Thyroid gland (tissue), 4 donors: ENCODE measurements around the gene MAP3K7CL. TPM values are rescaled to one million over a fixed set of nuclear protein-coding genes. Genes with fewer than 3 reads are reported as not detected.

Experiments
- DNase-seq, 2 donors: peaks; one replicate each; pipeline ENCODE4 v3.0.0-alpha.2; 2019
- H3K27ac ChIP-seq, 3 donors: fragments of 200-600 bp; sonication (generic); 1 replicate in 2 of 3; 2 replicates in 1 of 3; pipeline ENCODE4 v1.5.1; 2016 to 2019; ENCODE audit warnings: mild to moderate bottlenecking in 1 of 3, moderate library complexity in 1 of 3
- H3K27me3 ChIP-seq: fragments of 200-600 bp; sonication (generic); one replicate; pipeline ENCODE4 v1.5.1; 2019
- H3K36me3 ChIP-seq, 2 donors: fragments of 200-600 bp; sonication (generic); one replicate each; pipeline ENCODE4 v1.5.1; 2016 to 2019
- H3K4me1 ChIP-seq, 2 donors: fragments of 200-600 bp; sonication (generic); one replicate each; pipeline ENCODE4 v1.5.1; 2017 to 2019
- H3K4me3 ChIP-seq, 3 donors: fragments of 200-600 bp; sonication (generic); replicated peaks in 1 of 3; 1 replicate in 2 of 3; 2 replicates in 1 of 3; pipeline ENCODE4 v1.5.1; 2016; ENCODE audit warnings: mild to moderate bottlenecking in 1 of 3
- H3K9me3 ChIP-seq: fragments of 200-600 bp; sonication (generic); one replicate; pipeline ENCODE4 v1.5.1; 2017
- POLR2A ChIP-seq, 2 donors: fragments of 450-650 bp; IDR thresholded peaks; one replicate each; pipeline ENCODE4 v1.6.1; 2017; ENCODE audit warnings: antibody characterized with exemption in 2 of 2, mild to moderate bottlenecking in 2 of 2, moderate library complexity in 1 of 2
- WGBS, 2 donors: methylation state at CpG; one replicate each; pipeline ENCODE4 v1.1.5; 2017; 5-methylcytosine and 5-hydroxymethylcytosine counted together
- intact Hi-C: fragments of 100-400 bp; cut with DNase I; formaldehyde crosslinking; loops from one replicate; pipeline ENCODE4 v1.15.1; 2023
- total RNA-seq, 4 donors: library from RNA; depleted of rRNA; stranded (reverse); fragments of >200 nt; gene quantifications; one replicate each; pipeline ENCODE4 v1.2.3, GENCODE V29; 2016
- TF ChIP-seq, protein P1 (sequence below), 6 experiments: fragments of 200-600 bp in 3 of 6; fragments of 450-650 bp in 3 of 6; sonication (generic) in 3 of 6; IDR thresholded peaks; one replicate each; pipeline ENCODE4 v1.5.1; 2016 to 2019; ENCODE audit warnings: antibody characterized with exemption in 6 of 6, mild to moderate bottlenecking in 2 of 6, inconsistent platforms in 1 of 6, moderate library complexity in 1 of 6

The MAP3K7CL gene
- total RNA-seq, 4 donors from 2014 or later: 4.1 to 8.0 (median 4.9) TPM

GRCh38 chr21:29206445-29206844 lies 76.0 kb downstream of the MAP3K7CL start:
- Histone ChIP-seq H3K4me1 (no peaks in the 10 kb centered on the region), H3K36me3 (no peaks in the 10 kb centered on the region), H3K4me3 (no peak overlapping the region), H3K27ac (no peak overlapping the region), H3K9me3 (no peaks in the 10 kb centered on the region), H3K27me3 (no peaks in the 10 kb centered on the region)
- TF ChIP-seq, protein P1, sequence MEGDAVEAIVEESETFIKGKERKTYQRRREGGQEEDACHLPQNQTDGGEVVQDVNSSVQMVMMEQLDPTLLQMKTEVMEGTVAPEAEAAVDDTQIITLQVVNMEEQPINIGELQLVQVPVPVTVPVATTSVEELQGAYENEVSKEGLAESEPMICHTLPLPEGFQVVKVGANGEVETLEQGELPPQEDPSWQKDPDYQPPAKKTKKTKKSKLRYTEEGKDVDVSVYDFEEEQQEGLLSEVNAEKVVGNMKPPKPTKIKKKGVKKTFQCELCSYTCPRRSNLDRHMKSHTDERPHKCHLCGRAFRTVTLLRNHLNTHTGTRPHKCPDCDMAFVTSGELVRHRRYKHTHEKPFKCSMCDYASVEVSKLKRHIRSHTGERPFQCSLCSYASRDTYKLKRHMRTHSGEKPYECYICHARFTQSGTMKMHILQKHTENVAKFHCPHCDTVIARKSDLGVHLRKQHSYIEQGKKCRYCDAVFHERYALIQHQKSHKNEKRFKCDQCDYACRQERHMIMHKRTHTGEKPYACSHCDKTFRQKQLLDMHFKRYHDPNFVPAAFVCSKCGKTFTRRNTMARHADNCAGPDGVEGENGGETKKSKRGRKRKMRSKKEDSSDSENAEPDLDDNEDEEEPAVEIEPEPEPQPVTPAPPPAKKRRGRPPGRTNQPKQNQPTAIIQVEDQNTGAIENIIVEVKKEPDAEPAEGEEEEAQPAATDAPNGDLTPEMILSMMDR (IDR thresholded peaks at IDR 0.05): no peak
- TF ChIP-seq POLR2A (IDR thresholded peaks at IDR 0.05): no peak
- 88 to 91% methylated on average over 4 of the region's 4 CpGs for WGBS, 2 donors
- intact Hi-C loops: no loop called here
- no peak for DNase-seq

DNA sequence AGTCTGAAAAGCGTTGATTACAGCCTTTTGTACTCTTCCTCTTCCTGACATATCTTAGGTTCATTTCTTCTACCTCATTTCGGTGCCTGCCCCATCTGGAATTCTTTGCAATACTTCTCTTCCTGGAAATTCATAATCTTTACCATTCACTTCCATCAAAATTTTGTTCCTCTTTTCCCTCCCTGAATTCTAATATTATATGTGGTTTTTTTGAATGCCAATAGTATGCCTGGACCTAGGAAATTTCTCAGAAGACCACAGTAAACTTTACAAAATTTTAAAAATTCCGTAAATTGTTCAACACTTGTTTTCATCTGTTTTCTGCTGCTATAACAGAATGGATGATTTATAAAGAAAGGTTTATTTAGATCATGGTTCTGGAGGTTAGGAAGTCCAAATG lies 76.8 kb downstream of the MAP3K7CL start:
- intact Hi-C loops: no loop called here
- 87 to 92% methylated on average over 3 of the region's 3 CpGs for WGBS, 2 donors
- H3K9me3 ChIP-seq: no peaks in the 10 kb centered on the region
- H3K4me1 ChIP-seq: no peaks in the 10 kb centered on the region
- no peak overlapping the region for H3K27ac ChIP-seq
- no peaks in the 10 kb centered on the region for H3K27me3 ChIP-seq
- no peak overlapping the region for H3K4me3 ChIP-seq
- TF ChIP-seq, protein P1 (IDR thresholded peaks at IDR 0.05): no peak
- TF ChIP-seq POLR2A (IDR thresholded peaks at IDR 0.05): no peak
- H3K36me3 ChIP-seq: no peaks in the 10 kb centered on the region
- no peak for DNase-seq

DNA sequence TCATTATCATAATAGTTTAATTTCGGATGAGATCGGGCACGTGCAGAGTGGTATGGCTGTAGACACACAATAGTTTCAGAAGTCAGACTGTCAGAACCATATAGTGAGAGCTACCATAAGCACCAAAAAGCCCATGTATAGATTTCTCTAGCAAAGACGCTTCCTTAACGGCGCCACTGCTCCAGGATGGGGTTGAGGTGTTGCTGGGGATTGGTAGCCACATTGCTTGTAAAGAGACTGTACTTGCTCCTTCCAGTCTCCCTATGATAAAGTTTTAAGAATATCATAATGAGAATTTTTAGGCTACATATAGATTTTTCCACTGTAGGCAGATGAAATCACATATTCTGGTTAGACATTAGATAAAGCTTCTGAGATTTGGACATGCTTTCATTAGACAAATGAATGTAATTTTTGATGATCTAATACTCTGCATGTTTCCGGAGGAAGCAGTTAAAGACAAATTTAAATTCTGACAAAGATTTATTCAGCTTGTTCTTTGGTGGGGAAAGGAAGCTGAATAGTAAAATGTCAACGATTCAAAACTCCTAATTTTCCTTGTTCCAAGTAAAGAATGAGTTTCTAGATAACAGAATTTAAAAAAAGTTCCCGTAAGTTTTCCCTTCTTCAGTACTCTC lies 77.7 kb downstream of the MAP3K7CL start:
- no peaks in the 10 kb centered on the region for H3K27me3 ChIP-seq
- TF ChIP-seq POLR2A (IDR thresholded peaks at IDR 0.05): no peak
- TF ChIP-seq, protein P1 (IDR thresholded peaks at IDR 0.05): no peak
- no peaks in the 10 kb centered on the region for H3K4me1 ChIP-seq
- WGBS, 2 donors: 68 to 69% methylated on average over 9 of the region's 9 CpGs
- H3K4me3 ChIP-seq: no peak overlapping the region
- no peak overlapping the region for H3K27ac ChIP-seq
- H3K36me3 ChIP-seq: no peaks in the 10 kb centered on the region
- no peaks in the 10 kb centered on the region for H3K9me3 ChIP-seq
- DNase-seq: no peak
- intact Hi-C loops: no loop called here

DNA sequence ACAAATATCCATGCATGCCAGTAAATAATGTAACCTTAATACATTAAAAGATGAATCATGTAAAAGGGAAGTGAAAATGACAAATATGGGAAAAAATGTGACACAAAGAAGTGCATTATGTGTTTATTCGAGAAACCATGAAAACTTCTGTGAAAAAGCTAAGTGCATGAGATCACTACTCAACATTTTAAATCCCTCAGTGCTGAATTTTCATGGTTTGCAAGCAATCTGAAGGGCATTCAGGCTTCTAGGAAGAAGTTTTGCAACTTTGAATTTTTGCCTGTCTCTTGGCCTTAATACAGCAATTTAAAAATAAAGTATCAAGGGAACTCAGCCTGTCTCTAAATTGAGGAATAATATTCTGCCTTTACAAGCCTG lies 78.2 kb downstream of the MAP3K7CL start:
- Histone ChIP-seq H3K9me3 (no peaks in the 10 kb centered on the region), H3K4me3 (no peak overlapping the region), H3K27ac (no peak overlapping the region), H3K27me3 (no peaks in the 10 kb centered on the region), H3K4me1 (no peaks in the 10 kb centered on the region), H3K36me3 (no peaks in the 10 kb centered on the region)
- intact Hi-C loops: no loop called here
- 52 to 59% methylated on average over 1 of the region's 1 CpG for WGBS, 2 donors
- no peak for TF ChIP-seq POLR2A (IDR thresholded peaks at IDR 0.05)
- TF ChIP-seq, protein P1 (IDR thresholded peaks at IDR 0.05): no peak
- no peak for DNase-seq

GRCh38 chr21:29209696-29210095 lies 79.3 kb downstream of the MAP3K7CL start:
- Histone ChIP-seq H3K27ac (no peak overlapping the region), H3K4me1 (no peaks in the 10 kb centered on the region), H3K36me3 (no peaks in the 10 kb centered on the region), H3K9me3 (no peaks in the 10 kb centered on the region), H3K4me3 (no peak overlapping the region), H3K27me3 (no peaks in the 10 kb centered on the region)
- no peak for TF ChIP-seq POLR2A (IDR thresholded peaks at IDR 0.05)
- TF ChIP-seq, protein P1 (IDR thresholded peaks at IDR 0.05): no peak
- DNase-seq: no peak
- intact Hi-C loops: no loop called here
